Measurements from ENCODE around the gene TOLLIP. TPM values are rescaled to one million over a fixed set of nuclear protein-coding genes. Genes with fewer than 3 reads are reported as not detected.
"Not testable (repeated sequence)": the region's sequence is repeated elsewhere in the genome, so short reads cannot be mapped to it uniquely, and the experiment has no call there.

TOLLIP gene
- total RNA-seq, 1 donor from 2014 or later = 18.8 TPM

DNA sequence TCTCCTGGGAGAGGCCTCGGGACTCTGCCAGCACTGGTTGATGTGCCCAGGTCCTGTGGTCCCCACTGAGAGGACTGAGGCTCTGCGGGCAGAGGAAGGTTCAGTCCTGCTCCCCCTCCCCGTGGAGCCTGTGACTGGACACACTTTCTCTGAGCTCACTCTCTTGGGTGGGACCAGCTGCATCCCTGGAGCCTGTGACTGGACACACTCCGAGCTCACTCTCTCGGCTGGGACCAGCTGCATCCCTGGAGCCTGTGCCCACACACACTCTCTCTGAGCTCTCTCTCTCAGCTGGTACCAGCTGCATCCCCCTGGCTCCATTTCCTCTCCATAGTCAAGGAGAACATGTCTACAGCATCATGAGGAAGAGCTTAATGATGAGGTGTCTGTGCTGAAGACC is 39.5 kb downstream of the TOLLIP start:
- FAIRE-seq (no peak), DNase-seq (ENCODE audit: low spot score in 2 of 2) (peak in 1 of 2 donors; percentile 51)

DNA sequence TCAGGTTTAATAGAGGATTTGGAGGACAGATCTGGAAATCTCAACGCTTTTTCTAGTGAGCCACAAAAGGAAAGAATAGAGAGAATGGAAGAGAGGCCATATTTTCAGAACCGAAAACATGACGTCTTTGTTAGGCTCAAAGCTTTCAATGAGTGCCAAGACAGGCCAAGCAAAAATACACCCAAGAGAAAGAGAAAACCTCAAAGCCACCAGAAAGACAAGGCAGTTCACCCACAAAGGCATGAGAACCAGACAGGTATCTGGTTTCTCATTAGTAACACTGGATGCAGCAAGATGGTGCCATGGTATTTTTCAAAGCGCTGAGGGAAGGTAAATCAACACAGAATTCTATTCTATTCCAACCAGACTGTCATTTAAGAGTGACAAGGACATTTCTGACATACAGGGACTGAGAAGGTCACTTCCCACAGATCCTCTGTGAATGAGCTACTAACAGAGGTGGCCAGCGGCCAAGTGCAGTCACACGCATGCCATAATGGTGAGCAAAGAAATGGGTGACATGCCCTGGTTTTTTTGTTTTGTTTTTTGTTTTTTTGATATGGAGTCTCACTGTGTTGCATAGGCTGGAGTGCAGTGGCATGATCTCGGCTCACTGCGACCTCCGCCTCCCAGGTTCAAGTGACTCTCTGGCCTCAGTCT is 41.9 kb downstream of the TOLLIP start:
- DNase-seq (ENCODE audit: low spot score in 2 of 2) (no peak), FAIRE-seq (no peak)

DNA sequence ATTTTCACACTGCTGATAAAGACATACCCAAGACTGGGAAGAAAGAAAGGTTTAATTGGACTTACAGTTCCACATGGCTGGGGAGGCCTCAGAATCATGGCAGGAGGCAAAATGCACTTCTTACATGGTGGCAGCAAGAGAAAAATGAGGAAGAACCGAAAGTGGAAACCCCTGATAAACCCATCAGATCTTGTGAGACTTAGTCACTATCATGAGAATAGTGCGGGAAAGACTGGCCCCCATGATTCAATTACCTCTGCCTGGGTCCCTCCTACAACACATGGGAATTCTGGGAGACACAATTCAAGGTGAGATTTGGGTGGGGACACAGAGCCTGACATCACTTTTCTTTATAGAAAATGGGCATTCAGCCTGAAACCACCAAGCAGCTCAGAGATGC is 42.5 kb downstream of the TOLLIP start:
- DNase-seq (ENCODE audit: low spot score in 2 of 2); FAIRE-seq: not testable (repeated sequence)

DNA sequence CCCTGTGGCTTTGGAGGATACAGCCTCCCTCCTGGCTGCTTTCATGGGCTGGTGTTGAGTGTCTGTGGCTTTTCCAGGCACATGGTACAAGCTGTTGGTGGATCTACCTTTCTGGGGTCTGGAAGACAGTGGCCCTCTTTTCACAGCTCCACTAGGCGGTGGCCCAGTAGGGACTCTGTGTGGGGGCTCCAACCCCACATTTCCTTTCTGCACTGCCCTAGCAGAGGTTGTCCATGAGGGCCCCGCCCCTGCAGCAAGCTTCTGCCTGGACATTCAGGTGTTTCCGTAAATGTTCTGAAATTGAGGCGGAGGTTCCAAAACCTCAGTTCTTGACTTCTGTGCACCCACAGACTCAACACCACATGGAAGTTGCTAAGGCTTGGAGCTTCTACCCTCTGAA is 44.0 kb downstream of the TOLLIP start:
- DNase-seq (ENCODE audit: low spot score in 2 of 2); FAIRE-seq: not testable (repeated sequence)

DNA sequence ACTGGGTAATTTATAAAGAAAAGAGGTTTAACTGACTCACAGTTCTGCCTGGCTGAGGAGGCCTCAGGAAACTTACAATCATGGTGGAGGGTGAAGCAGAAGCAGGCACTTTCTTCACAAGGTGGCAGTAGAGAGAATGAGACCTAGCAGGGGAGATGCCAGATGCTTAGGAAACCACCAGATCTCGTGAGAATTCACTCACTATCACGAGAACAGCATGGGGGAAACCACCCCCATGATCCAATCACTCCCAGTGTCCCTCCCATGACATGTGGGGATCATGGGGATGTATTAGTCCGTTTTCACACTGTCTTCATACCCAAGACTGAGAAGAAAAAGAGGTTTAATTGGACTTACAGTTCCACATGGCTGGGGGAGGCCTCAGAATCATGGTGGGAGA is 45.0 kb downstream of the TOLLIP start:
- DNase-seq (ENCODE audit: low spot score in 2 of 2); FAIRE-seq: not testable (repeated sequence)

DNA sequence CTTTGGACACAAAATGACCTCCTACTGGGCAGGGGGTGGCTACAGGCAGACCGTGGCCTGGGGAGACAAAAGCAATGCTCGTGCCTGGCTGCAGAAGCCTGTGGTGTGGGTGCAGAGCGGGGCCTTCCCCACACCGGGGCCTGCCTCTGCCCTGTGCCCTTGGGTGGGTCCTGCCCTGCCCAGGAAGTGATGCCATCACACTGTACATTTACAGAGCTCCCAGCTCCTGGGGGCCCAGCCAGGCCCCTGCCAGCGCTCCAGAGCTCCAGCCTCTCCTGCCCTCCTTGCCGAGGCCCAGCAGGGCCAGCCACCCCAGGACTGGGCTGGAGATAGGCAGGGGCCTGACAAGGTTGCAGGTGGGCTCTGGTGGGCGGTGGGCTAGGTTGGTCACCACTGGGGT is 46.4 kb downstream of the TOLLIP start:
- DNase-seq (ENCODE audit: low spot score in 2 of 2) (no peak), FAIRE-seq (no peak)

DNA sequence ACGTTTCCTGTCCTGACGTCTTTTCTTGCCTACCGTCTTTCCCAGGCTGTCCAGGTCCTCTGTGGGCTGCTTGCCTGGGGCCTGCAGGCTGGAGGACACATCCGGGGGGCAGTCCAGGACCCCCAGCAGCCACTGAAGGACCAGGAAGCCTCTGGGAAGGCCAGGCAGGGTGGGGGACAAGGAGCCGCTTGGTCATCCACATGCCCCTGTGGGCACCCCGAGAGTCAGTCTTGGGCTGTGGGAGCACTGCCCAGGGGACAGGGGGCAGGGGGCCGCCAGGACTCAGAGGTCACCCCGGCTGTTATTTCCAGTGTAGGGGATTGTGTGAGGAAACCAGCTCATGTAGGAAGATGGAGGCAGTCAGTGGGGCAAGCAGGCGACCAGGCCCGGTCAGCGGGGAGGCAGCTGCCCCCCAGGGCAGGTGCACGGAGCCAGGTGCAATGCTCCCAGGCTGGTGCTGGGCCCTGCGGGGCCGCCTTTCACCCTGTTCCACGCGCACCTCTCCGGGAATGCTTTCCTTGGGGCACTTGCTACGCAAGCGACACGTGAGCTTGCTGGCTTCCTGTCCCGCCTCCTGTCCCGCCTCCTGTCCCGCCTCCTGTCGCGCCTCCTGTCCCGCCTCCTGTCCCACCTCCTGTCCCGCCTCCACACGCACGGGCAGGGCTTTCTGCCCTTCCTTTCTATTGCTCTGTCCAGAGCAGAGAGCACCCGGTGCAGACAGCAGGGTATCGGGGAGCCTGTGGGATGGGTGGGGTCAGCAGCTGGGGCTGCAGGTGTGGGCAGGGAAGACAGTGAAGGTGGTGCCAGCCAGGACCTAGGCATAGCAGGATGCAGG is 47.0 kb downstream of the TOLLIP start:
- DNase-seq (ENCODE audit: low spot score in 2 of 2) (peak; percentile 87 to 94), FAIRE-seq (peak; percentile 56)

DNA sequence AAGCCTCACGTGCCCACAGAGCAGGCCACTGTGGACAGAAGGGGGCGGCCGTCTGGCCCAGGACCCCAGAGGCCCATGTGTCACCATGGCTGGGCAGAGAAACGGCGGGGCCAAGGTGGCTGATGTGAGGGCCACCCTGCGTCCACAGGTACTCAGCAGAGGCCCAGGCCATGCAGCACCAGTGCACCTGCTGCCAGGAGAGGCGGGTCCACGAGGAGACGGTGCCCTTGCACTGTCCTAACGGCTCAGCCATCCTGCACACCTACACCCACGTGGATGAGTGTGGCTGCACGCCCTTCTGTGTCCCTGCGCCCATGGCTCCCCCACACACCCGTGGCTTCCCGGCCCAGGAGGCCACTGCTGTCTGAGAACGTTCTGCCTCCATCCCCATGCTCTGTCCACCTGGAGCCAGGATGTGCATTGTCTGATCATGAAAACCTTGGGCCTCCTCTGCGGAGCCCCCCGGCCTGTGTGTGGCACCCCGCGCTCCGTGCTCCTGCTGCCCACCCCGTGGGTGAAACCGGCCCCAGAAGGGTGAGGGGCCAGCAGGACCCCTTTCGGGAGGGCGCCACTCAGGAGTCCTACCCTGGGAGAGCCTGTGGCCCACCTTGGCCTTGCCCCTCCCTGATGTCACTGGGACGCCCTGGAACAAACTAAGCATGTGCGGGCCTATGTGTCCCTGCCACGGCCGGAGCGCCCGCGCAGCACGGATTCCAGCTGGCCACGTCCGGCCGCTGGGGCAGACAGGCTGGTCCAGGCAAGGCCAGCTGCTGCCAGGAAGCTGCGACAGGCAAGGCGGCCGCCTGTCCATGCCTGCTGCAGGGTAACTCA is 48.0 kb downstream of the TOLLIP start:
- DNase-seq (ENCODE audit: low spot score in 2 of 2) (no peak), FAIRE-seq (no peak)

DNA sequence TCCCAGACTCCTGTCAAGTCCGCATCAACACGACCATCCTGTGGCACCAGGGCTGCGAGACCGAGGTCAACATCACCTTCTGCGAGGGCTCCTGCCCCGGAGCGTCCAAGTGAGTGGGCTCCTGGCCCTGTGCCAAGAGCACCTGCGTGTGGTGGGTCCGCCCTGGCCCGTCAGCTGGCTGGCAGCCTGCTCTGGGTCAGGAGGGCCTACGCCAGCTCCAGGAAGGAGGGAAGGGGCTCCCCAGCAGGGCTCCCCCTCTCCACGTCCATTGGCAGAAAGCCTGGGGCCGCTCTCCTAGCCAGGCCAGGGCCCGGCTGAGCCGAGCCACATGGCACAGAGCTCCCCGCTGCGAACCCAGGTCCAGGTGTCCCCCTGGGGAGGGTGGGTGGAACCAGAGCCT is 48.8 kb downstream of the TOLLIP start:
- FAIRE-seq (no peak), DNase-seq (ENCODE audit: low spot score in 2 of 2) (no peak)

DNA sequence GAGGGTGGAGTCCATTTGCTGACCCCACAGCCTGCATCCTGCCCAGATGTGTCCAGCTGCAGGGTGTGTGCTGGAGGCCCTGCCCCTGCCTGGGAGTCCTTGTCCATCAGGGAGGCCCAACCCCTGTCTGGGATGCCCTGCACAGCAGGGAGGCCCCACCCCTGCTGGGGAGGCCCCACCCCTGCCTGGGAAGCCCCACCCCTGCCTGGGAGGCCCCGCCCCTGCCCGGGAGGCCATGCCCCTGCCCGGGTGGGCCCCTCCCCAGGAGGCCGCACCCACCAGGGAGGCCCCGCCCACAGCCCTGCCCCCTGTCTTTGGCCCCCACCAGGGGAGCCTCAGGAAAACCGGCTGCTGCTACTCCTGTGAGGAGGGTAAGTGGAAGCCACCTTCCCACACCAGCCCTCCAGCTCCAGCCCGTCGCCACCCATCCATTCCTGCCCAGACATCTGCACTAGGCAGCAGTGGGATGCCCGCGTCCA is 49.4 kb downstream of the TOLLIP start:
- DNase-seq (ENCODE audit: low spot score in 2 of 2) (no peak), FAIRE-seq (no peak)

DNA sequence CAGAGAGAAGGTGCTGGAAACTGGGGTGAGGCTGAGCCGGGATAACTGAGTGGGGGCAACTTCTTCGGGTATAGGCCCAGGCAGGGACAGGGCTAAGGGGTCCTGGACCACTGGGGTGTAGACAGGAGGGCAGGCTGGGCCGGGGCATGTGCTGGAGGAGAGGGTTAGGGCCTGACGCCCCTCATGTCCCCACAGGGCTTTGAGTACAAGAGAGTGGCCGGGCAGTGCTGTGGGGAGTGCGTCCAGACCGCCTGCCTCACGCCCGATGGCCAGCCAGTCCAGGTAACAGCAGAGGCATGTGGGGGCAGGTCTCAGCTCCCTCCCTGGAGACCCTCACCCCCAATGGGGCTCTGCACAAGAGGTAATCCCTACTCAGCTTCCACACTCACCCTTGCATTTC is 49.9 kb downstream of the TOLLIP start:
- DNase-seq (ENCODE audit: low spot score in 2 of 2) = no peak

DNA sequence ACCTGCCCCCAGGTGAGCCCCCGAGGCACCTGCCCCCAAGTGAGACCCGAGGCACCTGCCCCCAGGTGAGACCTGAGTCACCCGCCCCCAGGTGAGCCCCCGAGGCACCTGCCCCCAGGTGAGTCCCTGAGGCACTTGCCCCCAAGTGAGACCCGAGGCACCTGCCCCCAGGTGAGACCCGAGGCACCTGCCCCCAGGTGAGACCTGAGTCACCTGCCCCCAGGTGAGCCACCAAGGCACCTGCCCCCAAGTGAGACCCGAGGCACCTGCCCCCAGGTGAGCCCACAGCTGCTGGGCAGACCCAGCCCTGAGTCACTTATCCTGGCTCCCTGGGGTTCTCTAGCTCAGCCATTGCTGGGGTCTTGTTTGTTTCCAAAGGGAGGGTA is 50.4 kb downstream of the TOLLIP start:
- no peak for FAIRE-seq

More for the DNA sequence above, 49.9 kb downstream of the TOLLIP start:
- FAIRE-seq = no peak

DNA sequence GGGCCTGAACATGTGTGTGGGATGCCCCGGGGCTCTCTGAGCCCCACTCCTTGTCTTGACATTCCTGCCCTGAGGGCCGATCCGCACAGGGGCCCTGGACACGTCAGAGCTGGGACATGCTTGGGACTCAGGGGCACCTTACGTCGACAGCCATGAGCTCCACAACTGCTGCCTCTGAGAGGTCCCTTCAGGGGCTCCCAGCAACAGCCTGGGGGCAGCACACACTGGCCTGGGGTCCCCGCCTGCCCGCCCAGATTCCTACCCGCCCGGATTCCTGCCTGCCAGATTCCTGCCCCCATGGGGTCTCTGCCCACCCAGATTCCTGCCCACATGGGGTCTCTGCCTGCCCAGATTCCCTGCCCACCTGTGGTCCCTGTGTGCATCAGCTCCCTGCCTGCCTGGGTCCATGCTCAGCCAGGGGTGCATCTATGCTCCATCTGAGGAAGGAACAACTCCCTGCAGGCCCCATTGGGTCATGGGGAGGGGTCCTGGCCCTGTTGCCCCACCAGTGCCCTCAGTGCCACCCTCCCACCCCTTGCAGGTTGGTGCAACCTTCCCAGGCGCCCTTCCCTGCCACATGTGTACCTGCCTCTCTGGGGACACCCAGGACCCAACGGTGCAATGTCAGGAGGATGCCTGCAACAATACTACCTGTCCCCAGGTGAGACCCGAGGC is 50.9 kb downstream of the TOLLIP start:
- no peak for DNase-seq (ENCODE audit: low spot score in 2 of 2)
- FAIRE-seq = no peak

More for the DNA sequence above, 50.4 kb downstream of the TOLLIP start:
- DNase-seq (ENCODE audit: low spot score in 2 of 2) = no peak

DNA sequence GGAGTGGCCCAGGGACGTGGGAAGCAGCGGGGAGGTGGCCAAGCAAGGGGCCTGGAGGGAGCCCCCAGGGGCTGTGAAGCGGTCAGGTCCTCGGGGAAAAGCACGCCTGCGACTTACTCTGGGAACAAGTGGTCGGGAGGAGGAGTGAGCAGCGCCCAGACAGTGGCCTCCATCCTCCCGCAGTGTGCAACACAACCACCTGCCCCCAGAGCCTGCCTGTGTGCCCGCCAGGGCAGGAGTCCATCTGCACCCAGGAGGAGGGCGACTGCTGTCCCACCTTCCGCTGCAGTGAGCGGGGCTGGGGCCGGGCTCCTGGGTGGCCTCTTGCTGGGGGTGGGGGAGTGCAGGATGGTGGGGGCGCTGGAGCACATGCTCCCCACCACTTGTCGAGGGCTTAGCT is 51.5 kb downstream of the TOLLIP start:
- DNase-seq (ENCODE audit: low spot score in 2 of 2) (no peak), FAIRE-seq (no peak)

DNA sequence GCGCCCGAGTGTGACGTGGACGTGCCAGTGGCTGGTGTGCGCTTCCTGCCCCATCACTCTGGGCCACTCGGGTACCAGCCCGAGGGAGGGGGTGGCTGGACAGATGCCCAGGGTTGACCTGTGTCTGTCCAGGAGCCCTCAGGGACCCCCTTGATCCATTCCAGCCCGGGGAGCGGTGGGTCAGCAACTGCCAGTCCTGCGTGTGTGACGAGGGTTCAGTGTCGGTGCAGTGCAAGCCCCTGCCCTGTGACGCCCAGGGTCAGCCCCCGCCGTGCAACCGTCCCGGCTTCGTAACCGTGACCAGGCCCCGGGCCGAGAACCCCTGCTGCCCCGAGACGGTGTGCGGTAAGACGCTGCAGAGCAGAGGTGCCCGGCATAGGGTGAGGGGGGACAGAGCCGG is 52.1 kb downstream of the TOLLIP start:
- DNase-seq (ENCODE audit: low spot score in 2 of 2) = no peak
- no peak for FAIRE-seq

DNA sequence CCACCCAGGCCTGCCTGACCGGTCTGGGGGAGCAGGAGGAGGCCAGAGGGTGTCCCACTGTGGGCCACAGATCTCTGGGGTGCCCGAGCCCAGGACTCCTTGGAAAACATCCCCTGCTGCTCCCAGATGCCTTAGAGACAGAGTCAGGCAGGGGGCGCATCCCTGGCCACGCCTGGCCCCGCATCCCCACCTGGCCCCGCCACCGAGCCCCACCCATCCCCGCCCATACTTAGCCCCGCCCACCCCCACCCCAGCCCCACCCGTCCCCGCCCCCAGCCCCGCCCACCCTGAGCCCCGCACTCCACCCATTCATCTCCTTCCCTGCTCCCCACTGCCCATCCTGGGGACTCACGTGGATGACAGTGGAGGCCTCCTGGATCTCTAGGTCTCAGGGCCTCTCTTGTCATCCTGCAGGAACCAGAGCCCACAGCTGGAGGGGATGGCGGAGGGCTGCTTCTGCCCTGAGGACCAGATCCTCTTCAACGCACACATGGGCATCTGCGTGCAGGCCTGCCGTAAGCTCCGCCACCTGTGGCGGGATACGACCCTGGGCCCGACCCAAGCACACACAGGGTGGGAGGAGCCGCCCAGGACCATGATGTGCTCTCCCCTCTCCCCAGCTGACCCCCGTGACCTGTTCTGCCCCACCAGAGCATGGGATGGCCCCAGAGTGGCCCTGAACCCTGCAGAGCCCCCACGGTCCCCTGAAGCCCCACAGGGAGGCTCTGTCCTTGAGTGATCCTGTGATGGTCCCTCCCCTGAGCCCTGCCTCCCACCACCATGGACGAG is 53.0 kb downstream of the TOLLIP start:
- no peak for DNase-seq (ENCODE audit: low spot score in 2 of 2)
- no peak for FAIRE-seq

DNA sequence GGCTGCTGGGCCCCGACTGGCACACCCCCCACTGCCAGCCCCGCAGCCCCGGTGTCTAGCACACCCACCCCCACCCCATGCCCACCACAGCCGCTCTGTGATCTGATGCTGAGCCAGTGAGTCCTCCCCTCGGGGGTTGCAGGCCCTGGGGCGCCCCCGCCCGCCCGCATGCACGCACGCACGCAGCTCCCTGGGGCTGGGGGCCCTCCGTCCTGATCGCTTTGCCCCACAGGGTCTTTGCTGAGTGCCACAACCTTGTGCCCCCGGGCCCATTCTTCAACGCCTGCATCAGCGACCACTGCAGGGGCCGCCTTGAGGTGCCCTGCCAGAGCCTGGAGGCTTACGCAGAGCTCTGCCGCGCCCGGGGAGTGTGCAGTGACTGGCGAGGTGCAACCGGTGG is 54.3 kb downstream of the TOLLIP start:
- no peak for FAIRE-seq
- no peak for DNase-seq (ENCODE audit: low spot score in 2 of 2)

DNA sequence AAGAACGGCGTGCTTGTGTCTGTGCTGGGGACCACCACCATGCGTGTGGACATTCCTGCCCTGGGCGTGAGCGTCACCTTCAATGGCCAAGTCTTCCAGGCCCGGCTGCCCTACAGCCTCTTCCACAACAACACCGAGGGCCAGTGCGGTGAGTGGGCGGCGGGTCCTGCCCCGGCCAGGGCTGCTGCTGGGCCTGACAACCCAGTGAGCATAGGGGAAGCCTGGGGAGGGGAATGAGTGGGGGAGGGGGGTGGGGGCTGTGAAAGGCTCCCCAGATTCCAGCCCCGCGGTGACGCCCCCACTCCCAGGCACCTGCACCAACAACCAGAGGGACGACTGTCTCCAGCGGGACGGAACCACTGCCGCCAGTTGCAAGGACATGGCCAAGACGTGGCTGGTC is 54.7 kb downstream of the TOLLIP start:
- FAIRE-seq (no peak), DNase-seq (ENCODE audit: low spot score in 2 of 2) (no peak)

DNA sequence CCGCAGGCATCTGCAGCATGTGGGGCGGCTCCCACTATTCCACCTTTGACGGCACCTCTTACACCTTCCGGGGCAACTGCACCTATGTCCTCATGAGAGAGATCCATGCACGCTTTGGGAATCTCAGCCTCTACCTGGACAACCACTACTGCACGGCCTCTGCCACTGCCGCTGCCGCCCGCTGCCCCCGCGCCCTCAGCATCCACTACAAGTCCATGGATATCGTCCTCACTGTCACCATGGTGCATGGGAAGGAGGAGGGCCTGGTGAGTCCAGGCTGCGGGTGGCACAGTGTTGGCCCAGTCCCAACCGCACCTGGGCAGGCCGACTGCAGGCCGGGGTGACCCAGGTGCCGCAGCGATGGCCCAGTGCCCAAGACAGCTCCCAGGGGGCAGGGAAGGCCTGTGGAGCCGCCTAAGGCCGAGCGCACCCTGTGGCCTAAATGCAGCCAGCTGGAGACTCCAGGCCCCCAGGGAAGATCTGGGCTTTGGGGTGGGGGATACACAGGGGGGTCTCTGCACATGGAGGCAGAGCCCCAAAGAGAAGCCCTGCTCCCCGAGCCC is 55.3 kb downstream of the TOLLIP start:
- DNase-seq (ENCODE audit: low spot score in 2 of 2) (no peak), FAIRE-seq (no peak)

Data from frontal cortex (tissue), 4 donors.